Prostate gland (tissue), 2 donors: Measurements from ENCODE around the gene TOM1.

ENCODE experiments used
- POLR2A ChIP-seq: fragments of 450-650 bp; IDR thresholded peaks from one replicate; pipeline ENCODE4 v1.6.1; 2016; ENCODE audit warnings: antibody characterized with exemption, mild to moderate bottlenecking
- POLR2AphosphoS5 ChIP-seq: sonication (generic); formaldehyde crosslinking; IDR thresholded peaks from one replicate; pipeline ENCODE4 v1.6.1; 2017; ENCODE audit warnings: antibody characterized with exemption
- TF ChIP-seq, protein P1 (sequence below), 4 experiments: fragments of 200-600 bp in 2 of 4; fragments of 450-650 bp in 2 of 4; sonication (generic) in 2 of 4; IDR thresholded peaks; 1 replicate in 3 of 4; 2 replicates in 1 of 4; pipeline ENCODE4 v1.5.1; 2016 to 2019; ENCODE audit warnings: antibody characterized with exemption in 4 of 4, mild to moderate bottlenecking in 2 of 4, moderate library complexity in 2 of 4

DNA sequence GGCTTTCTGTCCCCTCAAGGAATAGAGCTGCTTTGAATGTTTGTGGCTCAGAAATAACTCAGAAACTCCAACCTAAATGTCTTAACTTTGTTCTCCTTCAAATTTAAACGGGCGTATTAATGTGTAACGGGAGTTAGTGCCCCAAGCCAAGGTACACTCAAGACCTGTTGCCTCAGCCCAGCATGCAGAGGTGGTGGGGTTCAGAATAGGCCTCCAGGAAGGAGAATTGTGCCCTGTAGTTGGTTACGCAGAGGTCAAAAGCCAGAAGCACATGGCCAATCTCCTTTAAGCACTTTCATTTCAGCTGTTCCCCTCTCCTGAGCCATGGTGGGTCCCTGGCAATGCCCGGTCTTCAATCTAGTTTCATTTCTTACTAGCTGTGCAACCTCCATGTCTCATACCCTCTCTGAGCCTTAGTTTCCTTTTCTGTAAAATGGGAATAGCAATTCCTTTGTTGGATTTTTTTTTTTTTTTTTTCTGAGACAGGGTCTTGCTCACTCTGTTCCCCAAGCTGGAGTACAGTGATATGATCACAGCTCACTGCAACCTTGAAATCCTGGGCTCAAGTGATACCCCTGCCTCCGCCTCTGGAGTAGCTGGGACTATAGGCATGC, 85.4 kb downstream of the TOM1 start:
- TF ChIP-seq POLR2AphosphoS5 = no peak
- TF ChIP-seq, protein P1, sequence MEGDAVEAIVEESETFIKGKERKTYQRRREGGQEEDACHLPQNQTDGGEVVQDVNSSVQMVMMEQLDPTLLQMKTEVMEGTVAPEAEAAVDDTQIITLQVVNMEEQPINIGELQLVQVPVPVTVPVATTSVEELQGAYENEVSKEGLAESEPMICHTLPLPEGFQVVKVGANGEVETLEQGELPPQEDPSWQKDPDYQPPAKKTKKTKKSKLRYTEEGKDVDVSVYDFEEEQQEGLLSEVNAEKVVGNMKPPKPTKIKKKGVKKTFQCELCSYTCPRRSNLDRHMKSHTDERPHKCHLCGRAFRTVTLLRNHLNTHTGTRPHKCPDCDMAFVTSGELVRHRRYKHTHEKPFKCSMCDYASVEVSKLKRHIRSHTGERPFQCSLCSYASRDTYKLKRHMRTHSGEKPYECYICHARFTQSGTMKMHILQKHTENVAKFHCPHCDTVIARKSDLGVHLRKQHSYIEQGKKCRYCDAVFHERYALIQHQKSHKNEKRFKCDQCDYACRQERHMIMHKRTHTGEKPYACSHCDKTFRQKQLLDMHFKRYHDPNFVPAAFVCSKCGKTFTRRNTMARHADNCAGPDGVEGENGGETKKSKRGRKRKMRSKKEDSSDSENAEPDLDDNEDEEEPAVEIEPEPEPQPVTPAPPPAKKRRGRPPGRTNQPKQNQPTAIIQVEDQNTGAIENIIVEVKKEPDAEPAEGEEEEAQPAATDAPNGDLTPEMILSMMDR (IDR thresholded peaks at IDR 0.05) = no peak
- TF ChIP-seq POLR2A = no peak
